ENCODE results near the gene SORCS2.

DNA sequence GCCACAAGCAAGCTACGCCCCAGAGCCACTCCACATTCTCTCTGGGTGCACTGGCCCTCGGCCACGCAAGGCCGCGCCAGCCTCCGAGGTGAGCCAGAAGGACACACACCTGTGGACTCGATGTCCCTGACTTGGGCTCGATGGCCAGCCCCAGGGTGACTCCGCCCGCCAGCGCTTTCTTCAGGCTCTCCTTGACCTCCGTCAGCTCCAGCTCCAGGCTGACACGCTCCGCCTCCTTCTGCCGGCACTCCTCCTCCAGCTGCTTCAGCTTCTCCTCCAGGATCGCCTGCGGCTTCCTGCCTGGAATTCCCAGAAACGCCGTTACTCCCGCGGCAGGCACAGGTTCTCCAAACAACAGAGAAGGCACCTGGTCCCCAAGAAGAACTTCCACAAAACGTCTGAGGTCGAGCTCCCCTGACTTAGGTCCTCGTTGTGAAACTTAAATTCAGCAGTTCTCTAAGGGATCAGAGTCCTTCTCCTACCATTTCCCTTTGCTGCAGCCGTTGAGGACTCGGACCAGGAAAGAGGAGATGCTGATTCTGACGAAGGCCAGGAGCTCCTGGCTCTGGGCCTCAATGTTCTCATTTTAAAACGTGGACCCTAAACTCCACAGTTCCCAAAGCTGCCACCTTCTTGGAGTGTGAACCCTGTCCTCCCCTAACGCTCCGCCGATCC, 580.5 kb downstream of the SORCS2 start:
- no peak for TF ChIP-seq ZNF274 (IDR thresholded peaks at IDR 0.05; ENCODE audit: low read depth, low read length)
- TF ChIP-seq YY1 (IDR thresholded peaks at IDR 0.05; ENCODE audit: insufficient read depth, insufficient read length) = no peak
- no peak for TF ChIP-seq SUZ12 (IDR thresholded peaks at IDR 0.05; ENCODE audit: extremely low read depth, insufficient read depth, insufficient read length)
